Right lobe of liver (tissue), 6 donors: Measurements from ENCODE around the gene RUNDC3A. TPM values are rescaled to one million over a fixed set of nuclear protein-coding genes. Genes with fewer than 3 reads are reported as not detected.
A peak's percentile ranks its signal among the peaks of the same experiment; 100 is the strongest.

Experiments
- ATAC-seq, 4 donors: fragments of 200-7000 bp; cut with Tn5 transposase; one replicate each; pipeline ENCODE4 v1.9.1; 2020; ENCODE audit warnings: mild to moderate bottlenecking in 4 of 4, moderate library complexity in 4 of 4
- DNase-seq, 3 donors: peaks; one replicate each; pipeline ENCODE4 v3.0.0-alpha.2; 2020
- H3K27ac ChIP-seq, 3 donors: fragments of 200-600 bp; one replicate each; pipeline ENCODE4 v1.8.0; 2022
- H3K27me3 ChIP-seq, 2 donors: fragments of 200-600 bp; one replicate each; pipeline ENCODE4 v1.8.0; 2022
- H3K36me3 ChIP-seq, 4 donors: fragments of 200-600 bp; sonication (generic) in 1 of 4; one replicate each; pipeline versions ENCODE4 v1.5.1 to v1.8.0; 2017 to 2022; ENCODE audit warnings: control low read depth in 1 of 4
- H3K4me1 ChIP-seq, 4 donors: fragments of 200-600 bp; sonication (generic) in 1 of 4; one replicate each; pipeline versions ENCODE4 v1.5.1 to v1.8.0; 2017 to 2022; ENCODE audit warnings: control low read depth in 1 of 4
- H3K4me3 ChIP-seq, 3 donors: fragments of 200-600 bp; one replicate each; pipeline ENCODE4 v1.8.0; 2022
- H3K9me3 ChIP-seq, 4 donors: fragments of 200-600 bp; sonication (generic) in 1 of 4; one replicate each; pipeline versions ENCODE4 v1.5.1 to v1.8.0; 2017 to 2022; ENCODE audit warnings: control low read depth in 1 of 4
- CTCF ChIP-seq, 4 donors: fragments of 200-600 bp in 3 of 4; fragments of 450-650 bp in 1 of 4; IDR thresholded peaks; one replicate each; pipeline versions ENCODE4 v1.5.1 to v1.8.0; 2016 to 2022; ENCODE audit warnings: antibody characterized with exemption in 4 of 4, mild to moderate bottlenecking in 2 of 4
- POLR2A ChIP-seq: fragments of 450-650 bp; IDR thresholded peaks from one replicate; pipeline ENCODE4 v1.6.1; 2017; ENCODE audit warnings: antibody characterized with exemption, mild to moderate bottlenecking
- WGBS: methylation state at CpG from one replicate; pipeline ENCODE4 v1.1.6; 2018; ENCODE audit warnings: low coverage, low lambda C conversion rate; ENCODE audit not compliant: insufficient coverage; ENCODE audit errors: missing lambda C conversion rate; 5-methylcytosine and 5-hydroxymethylcytosine counted together
- intact Hi-C, 2 donors: fragments of 100-400 bp; cut with DNase I; formaldehyde crosslinking; loops; one replicate each; pipeline versions ENCODE4 v1.11.2 to v1.14.1; 2022
- total RNA-seq, 6 experiments: library from RNA; depleted of rRNA in 2 of 6; stranded (reverse); fragments of >200 nt in 2 of 6; fragmentation: NEBNext Ultra II Directional in 3 of 6; extraction: Animal tissue kit (Norgen Biotek cat#: 25700) in 3 of 6; gene quantifications; one replicate each; pipeline versions ENCODE4 v1.1.0 to v1.2.4, GENCODE V29; 2016 to 2023
- donor health status: DM: no; HTN: yes; CAD: no.
- donor health status: DM: no; HTN: no; CAD: no.
- donor health status: DM: no; HTN: no; CAD: no.
- donor health status: DM: no; HTN: yes; CAD: no.
- donor health status: DM: no; HTN: yes; CAD: no.

Gene RUNDC3A
- total RNA-seq, 6 experiments from 2014 or later = 0.12 to 0.75 TPM; not detected in 4

GRCh38 chr17:44353672-44354331 is 45.4 kb downstream of the RUNDC3A start:
- ATAC-seq (peak; percentile 20 to 37 (median 32)), DNase-seq (peak in 1 of 3 donors; percentile 50)
- no peaks in the 10 kb centered on the region for H3K9me3 ChIP-seq
- H3K27ac ChIP-seq = no peak overlapping the region
- H3K4me1 ChIP-seq = no peaks in the 10 kb centered on the region
- no CpG with 5 or more reads among the region's 98 CpGs for WGBS
- no peak overlapping the region for H3K4me3 ChIP-seq
- TF ChIP-seq CTCF (IDR thresholded peaks at IDR 0.05) = no peak
- no peak for TF ChIP-seq POLR2A
- H3K27me3 ChIP-seq = no peaks in the 10 kb centered on the region
- peaks cover 0 to 25% (median 10%) of the 10 kb centered on the region in 4 donors for H3K36me3 ChIP-seq
- intact Hi-C loops = loop anchor here in 1 of 2 donors (10.0 kb wide), 1 partner anchor 139 kb away; the partner anchor contains the start of gene UBTF

GRCh38 chr17:44354582-44355561 is 46.5 kb downstream of the RUNDC3A start:
- no peak for ATAC-seq
- 27% methylated on average over 5 of the region's 77 CpGs for WGBS
- DNase-seq = peak in 1 of 3 donors; percentile 53
- peaks cover 0 to 22% (median 10%) of the 10 kb centered on the region in 4 donors for H3K36me3 ChIP-seq
- no peaks in the 10 kb centered on the region for H3K9me3 ChIP-seq
- no peak overlapping the region for H3K27ac ChIP-seq
- H3K27me3 ChIP-seq = no peaks in the 10 kb centered on the region
- H3K4me1 ChIP-seq = no peaks in the 10 kb centered on the region
- no peak overlapping the region for H3K4me3 ChIP-seq
- intact Hi-C loops = loop anchor here in 1 of 2 donors (10.0 kb wide), 1 partner anchor 140 kb away; the partner anchor contains the start of gene UBTF
- TF ChIP-seq POLR2A (no peak), CTCF (IDR thresholded peaks at IDR 0.05) (peak in 2 of 4 donors; percentile 19 to 33)

- H3K4me3 ChIP-seq = no peak overlapping the region
- ATAC-seq = no peak
- no CpG with 5 or more reads among the region's 17 CpGs for WGBS
- TF ChIP-seq POLR2A = no peak
- TF ChIP-seq CTCF (IDR thresholded peaks at IDR 0.05) = no peak
- H3K9me3 ChIP-seq = no peaks in the 10 kb centered on the region
- intact Hi-C loops = loop anchor here in 1 of 2 donors (10.0 kb wide), 1 partner anchor 141 kb away; the partner anchor contains the start of gene UBTF
- H3K4me1 ChIP-seq = no peaks in the 10 kb centered on the region
- DNase-seq = no peak
- H3K27me3 ChIP-seq = no peaks in the 10 kb centered on the region
- peaks cover 0 to 19% (median 10%) of the 10 kb centered on the region in 4 donors for H3K36me3 ChIP-seq
- no peak overlapping the region for H3K27ac ChIP-seq
These were observed 47.3 kb downstream of the RUNDC3A start for GRCh38 chr17:44355642-44356099.

- no peak for DNase-seq
- H3K9me3 ChIP-seq = no peaks in the 10 kb centered on the region
- WGBS = 96% methylated on average over 4 of the region's 11 CpGs
- H3K27ac ChIP-seq = no peak overlapping the region
- no peak overlapping the region for H3K4me3 ChIP-seq
- intact Hi-C loops = loop anchor here in 1 of 2 donors (10.0 kb wide), 1 partner anchor 141 kb away; the partner anchor contains the start of gene UBTF
- TF ChIP-seq POLR2A (no peak), CTCF (IDR thresholded peaks at IDR 0.05) (no peak)
- H3K36me3 ChIP-seq = peaks cover 0 to 13% (median 8%) of the 10 kb centered on the region in 4 donors
- no peak for ATAC-seq
- H3K27me3 ChIP-seq = no peaks in the 10 kb centered on the region
- H3K4me1 ChIP-seq = no peaks in the 10 kb centered on the region
These were observed 47.8 kb downstream of the RUNDC3A start for GRCh38 chr17:44356241-44356640.
